HG03066 (cell line): ENCODE measurements around the gene IGFBP7.
"Not testable (repeated sequence)": the region's sequence is repeated elsewhere in the genome, so short reads cannot be mapped to it uniquely, and the experiment has no call there.

ENCODE experiments used
- ATAC-seq: cut with Tn5 transposase; IDR thresholded peaks from one replicate; pipeline ENCODE4 v1.9.1; 2021; ENCODE audit warnings: low read depth; ENCODE audit not compliant: unreplicated experiment

Gene IGFBP7

DNA sequence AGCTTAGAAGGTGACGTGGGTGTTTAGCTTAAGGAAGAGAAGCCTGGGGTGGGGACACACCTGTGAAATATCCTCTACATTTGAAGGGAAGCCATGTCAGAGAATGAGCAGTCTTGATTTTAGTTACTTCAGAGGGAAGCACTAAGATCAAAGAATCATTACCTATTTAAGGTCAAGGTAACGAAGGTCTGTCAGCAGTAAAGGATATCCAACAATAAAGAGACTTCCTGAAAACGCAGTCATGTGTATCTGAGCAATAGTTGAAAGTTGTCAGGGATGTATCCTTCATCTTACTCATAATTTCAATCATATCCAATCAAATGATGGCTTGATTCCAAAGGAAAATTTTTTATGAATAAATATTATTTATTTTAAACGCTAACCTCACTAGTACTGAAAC is 33.5 kb downstream of the IGFBP7 start:
- ATAC-seq: no peak

DNA sequence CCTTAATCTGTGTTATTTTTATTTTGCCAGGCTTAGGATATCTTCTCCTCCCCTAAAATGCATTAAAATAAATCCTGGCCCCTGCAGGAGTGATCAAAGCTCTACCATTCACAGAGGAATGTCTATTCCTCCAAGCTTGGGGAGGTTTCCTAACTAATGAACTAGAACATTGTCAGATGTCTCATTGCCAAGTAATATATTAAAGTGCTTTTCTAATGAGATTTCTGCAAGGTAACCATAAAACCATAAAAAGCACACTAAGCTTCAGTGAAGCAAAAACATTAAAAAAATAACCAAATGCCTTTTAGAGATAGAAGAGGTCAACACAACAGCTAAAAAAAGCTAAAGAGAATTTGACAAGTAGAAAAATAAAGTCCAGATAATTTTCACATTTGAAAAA is 34.8 kb downstream of the IGFBP7 start:
- ATAC-seq: no peak

DNA sequence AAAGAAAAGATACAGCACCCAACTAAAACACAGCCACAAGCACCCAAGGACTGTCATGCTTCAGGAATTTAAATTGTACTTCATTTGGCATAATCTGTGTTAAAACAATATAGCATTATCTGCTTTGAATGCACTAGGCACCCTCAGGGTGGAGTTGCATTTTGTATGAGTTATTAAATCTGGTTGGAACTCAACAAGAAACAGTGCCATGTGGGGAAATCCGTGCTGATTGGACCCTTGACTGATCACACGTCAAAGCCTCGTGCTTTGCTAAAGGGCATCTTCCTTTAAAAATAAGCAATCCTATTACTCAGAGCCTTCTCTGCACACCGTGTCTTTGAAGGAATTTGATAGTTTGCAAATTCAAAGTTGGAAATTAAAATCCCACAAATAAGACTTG is 35.4 kb downstream of the IGFBP7 start:
- no peak for ATAC-seq

DNA sequence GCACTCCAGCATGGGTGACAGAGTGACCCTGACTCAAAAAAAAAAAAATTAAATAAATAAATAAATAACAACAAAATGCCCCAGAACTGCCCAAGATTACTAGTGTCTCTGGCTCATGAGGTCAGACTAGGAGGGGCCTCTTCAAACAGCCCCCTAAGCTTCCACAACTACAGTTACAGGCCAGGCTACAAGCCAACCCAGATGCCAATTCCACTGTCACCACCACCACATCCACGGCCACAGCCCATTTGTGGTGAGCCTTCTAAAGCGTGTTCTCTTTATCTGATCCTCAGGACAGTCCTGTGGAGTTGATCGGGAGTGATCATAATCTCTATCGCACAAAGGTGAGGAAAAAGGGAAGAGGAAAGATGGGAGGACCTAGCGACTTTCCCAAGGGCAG is 36.6 kb downstream of the IGFBP7 start:
- no peak for ATAC-seq

GRCh38 chr4:57071326-57071725 is 38.9 kb downstream of the IGFBP7 start:
- no peak for ATAC-seq

DNA sequence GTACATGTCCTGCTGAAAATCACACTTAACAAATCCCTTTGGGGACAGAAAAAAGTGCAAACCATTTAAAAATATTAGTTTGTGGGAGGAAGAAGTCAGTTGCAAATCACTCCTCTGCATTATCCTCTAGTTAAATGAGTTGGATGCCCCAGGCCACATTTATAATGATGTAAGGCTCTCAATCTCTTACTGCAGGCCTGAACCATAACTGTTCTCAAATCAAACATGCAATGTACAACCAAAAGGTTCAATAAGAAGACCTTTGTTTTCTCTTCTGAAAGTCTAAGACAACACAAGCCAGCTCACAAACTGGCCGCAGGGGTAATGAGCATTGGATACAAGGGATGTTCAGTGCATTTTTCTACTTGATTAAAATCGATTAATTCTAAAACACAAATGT is 39.7 kb downstream of the IGFBP7 start:
- ATAC-seq: no peak

- ATAC-seq: no peak
Measured at GRCh38 chr4:57068237-57068981, 41.8 kb downstream of the IGFBP7 start.

GRCh38 chr4:57065730-57066482 is 44.3 kb downstream of the IGFBP7 start:
- no peak for ATAC-seq

DNA sequence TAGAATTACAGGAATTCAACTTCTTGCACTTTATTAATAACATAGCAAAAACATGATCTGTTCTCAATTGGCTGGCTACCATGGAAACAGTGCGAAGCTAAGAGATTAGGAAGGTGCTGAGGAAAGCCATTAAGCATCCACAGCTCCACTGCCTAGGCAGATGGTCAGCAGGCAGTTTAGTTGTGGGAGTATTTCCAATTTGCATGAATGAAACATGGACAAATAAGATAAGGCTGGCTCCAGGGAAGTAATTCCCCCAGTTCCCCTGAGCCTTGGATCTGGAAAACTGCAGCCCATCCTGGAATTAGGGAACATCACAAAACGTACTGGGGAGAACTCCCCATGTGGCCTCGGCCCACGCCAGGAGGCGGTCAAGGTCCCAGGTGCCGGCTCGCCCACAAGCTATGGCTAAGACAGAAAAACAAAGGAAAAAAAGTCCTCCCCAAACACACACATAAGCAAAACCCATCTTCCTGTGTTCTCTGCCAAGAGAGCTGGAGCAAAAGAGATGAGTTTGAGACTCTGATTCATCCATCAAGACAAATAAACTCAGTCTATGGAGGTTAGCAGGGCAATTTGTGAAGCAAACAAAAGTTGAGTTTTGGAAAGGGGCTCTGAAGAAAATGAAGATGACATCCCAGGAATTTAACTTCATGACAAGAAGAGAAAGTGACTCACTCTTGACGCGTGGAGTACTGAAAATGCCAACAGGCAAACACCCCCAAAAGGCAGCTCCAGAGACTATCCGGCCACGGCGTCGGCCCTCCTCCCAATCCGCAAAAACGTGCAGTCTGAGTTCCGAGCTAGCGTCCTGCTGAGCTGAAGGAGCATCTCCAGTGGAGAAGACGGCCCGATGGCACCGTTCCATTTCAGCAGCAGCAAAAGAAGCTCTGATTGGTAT is 45.1 kb downstream of the IGFBP7 start:
- ATAC-seq: no peak

DNA sequence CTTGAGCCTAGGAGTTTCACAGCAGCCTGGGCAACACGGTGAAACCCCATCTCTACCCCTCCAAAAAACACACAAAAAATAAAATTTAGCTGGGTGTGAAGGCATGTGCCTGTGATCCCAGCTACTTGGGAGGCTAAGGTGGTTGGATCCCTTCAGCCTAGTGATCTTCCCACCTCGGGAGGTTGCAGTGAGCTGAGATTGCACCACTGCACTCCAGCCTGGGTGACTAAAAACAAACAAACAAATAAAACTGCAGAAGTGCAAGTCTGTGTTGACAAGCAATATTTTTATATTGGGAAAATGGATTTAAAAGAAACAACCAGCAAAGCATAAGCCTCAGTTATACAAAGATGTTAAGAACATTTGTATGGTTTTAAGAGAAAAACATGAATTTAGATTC is 46.1 kb downstream of the IGFBP7 start:
- no peak for ATAC-seq

DNA sequence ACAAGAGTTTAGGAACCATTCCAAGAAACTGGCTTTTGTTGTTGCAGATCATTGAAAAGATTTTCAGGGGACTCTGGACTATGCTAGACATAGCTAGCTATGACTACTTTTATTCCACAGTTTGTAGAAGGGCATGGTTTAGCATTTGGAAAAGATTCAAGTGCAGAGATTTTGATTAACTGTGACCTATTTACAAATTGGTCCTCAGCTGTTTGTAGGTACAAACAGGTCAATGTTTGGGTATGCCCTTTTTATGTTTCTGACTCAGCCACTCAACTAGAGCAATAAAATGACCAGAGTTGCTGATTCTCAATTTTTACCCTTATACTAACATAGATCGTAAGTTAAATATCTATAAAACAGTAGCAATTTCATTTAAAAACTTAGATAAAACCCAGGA is 46.7 kb downstream of the IGFBP7 start:
- ATAC-seq: no peak

DNA sequence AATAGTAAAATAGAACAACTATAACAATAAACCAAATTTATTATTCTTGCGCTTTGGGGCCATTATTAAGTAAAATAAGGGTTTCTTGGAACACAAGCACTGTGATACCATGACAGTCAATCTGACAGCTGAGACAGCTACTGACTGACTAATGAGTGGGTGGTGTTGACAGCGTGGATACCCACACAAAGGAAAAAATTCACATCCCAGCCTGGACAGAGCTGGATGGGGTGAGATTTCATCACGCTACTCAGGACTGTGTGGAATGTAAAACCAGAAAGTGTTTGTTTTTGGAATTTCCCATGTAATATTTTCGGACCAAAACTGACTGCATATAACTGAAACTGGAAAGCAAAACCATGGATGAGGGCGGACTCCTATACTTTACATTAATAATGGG is 48.8 kb downstream of the IGFBP7 start:
- ATAC-seq: no peak

GRCh38 chr4:57060717-57061067 is 49.5 kb downstream of the IGFBP7 start:
- not testable (repeated sequence) for ATAC-seq

DNA sequence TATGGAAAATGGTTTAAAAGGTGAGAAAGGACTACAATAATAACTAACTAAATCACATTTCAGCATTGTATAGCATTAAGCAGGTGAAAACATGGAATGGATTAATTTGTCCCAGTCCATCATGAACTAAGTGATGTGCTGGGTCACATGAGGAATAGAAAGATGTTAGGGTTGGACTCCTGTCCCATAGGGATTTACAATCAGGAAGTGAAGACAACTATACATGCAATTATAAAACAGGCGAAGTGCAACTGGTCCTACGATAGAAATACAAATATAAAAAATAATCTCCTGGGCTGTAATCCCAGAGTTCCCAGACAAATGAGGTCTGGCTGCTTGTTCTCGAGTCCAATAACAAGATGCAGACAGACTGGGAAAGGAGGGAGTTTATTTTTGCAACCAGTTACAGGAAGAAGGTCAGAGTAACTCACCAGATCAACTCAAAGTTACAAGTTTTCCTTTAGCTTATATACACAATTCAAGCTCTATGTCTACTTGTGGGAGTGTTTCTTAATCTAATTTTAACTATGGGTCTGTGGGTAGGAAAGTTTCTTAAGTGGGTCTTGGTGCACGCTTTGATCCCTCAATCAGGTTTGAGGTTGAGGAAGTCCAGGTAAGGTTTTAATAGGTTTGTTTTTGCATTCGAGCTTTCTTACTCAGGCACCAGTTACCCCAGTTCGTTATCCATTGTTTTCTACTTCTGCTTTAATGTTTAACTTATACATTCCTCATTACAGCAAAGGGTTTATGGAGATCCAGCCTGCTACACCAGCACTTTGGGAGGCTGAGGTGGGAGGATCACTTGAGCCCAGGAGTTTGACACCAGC is 50.1 kb downstream of the IGFBP7 start:
- ATAC-seq: no peak

- ATAC-seq: no peak
Measured at GRCh38 chr4:57055886-57056285, 54.3 kb downstream of the IGFBP7 start.

DNA sequence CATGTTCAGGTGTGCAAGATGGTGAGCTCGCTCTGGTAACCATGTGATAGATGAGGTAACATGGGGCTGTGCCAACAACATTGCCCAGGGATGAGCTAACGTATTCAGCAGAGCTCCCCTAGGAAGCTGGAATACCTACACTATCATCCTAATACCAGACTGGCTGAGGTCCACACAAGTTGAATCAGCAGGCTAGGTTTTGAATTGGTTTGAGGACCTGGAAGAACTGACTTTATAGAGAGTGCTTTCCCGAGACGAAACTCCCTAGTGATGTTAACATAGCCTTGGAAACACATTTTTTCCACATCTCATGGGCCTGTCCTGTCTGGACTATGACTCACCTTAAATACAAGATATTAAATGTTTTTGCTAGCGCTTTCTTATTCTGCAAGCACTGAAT is 56.7 kb downstream of the IGFBP7 start:
- ATAC-seq: no peak

DNA sequence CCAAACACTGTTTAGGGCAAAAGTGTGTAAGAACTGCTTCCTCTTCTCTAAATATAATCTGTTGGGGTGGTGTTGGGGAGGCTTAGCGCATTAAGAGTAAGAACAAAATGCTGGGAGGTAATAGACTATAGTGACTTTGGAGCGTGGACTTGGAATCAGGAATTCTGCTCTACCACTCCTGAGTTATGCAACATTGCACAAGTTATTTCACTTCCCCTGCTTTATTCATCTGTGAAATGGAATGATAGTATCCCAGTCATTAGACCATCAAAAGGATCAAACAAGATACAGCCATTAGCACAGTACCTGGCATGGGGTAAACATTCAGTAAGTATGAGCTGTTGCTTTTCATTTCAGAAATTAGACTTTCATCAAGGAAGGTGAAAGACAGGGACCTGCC is 58.7 kb downstream of the IGFBP7 start:
- ATAC-seq: no peak

GRCh38 chr4:57051095-57051494 is 59.1 kb downstream of the IGFBP7 start:
- no peak for ATAC-seq

- no peak for ATAC-seq
Measured at GRCh38 chr4:57048590-57049304, 61.4 kb downstream of the IGFBP7 start.

GRCh38 chr4:57047046-57047445 is 63.1 kb downstream of the IGFBP7 start:
- not testable (repeated sequence) for ATAC-seq
